ENCODE measurements around the gene ECHS1.
A peak's percentile ranks its signal among the peaks of the same experiment; 100 is the strongest.
"Not testable (repeated sequence)": the region's sequence is repeated elsewhere in the genome, so short reads cannot be mapped to it uniquely, and the experiment has no call there.

Gene ECHS1

GRCh38 chr10:133336577-133337369, 36.4 kb downstream of the ECHS1 start, which contains the start of gene CALY:
CALY (minus strand) TSS chr10:133336896; CDS start chr10:133328989, 7,907 bp downstream.
- no peak for DNase-seq

DNA sequence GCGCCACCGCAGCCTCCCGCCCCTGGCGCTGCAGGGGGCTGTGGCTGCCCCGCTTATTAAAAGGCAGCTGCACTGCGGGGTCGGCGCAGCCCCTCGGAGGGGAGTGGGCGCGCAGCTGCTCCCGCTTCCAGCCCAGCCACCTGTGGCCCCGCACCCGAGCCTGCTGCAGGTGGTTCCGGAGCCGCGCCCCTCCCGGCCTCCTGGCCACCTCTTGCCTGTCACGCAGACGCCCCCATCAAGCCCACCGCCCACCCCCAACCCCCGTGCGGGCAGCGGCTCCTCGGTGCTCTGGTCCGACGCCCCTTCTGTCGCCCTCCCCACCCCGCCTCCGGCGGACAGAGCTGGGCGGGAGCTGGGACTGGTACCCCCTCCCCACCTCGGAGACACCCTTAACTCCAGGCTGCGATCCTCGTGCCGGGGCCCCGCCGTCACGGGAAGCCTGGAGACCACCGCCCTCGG, 37.0 kb downstream of the ECHS1 start:
- DNase-seq, result no peak

DNA sequence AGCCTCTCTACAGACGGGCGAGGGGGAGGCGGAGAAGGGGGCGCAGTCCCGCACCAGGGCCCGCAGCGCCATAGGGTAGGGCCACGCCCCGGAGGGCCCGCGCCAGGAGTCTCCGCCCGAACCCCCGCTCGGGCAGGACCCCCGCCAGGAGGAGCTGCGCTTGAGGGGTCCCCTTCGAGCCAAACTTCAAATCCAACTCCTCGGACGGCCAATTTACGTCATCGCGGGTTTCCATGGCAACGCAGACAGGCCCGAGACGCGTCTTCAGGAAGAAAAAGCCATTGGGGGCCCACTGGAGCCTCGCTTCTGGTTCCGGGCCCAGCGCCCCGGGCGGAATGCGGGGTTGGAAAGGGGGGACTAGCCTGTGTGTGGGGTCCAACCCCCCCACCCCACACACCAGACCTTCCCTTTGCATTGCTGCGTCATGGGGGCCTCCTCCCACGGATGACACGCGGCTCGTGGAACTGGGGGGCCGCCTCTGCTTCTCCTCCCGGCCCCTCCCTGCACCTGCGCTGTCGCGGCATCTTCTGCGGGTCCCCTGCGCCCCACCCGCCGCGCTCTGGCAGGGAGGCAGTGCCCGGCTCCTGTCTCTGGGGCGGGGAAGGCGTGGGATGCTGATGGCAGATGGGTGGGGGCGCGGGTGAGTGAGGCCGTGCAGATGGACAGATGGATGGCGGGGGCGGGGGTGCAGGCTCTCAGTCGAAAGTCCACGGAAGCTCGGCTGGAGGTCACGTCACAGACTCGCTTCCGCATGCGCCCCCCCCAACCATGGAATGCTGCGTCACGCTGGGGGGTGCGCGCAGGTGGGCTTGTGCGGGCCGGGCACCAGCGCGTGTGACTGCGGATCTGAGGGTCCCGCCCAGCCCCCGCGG, 37.7 kb downstream of the ECHS1 start:
- DNase-seq, result peak; percentile 51

DNA sequence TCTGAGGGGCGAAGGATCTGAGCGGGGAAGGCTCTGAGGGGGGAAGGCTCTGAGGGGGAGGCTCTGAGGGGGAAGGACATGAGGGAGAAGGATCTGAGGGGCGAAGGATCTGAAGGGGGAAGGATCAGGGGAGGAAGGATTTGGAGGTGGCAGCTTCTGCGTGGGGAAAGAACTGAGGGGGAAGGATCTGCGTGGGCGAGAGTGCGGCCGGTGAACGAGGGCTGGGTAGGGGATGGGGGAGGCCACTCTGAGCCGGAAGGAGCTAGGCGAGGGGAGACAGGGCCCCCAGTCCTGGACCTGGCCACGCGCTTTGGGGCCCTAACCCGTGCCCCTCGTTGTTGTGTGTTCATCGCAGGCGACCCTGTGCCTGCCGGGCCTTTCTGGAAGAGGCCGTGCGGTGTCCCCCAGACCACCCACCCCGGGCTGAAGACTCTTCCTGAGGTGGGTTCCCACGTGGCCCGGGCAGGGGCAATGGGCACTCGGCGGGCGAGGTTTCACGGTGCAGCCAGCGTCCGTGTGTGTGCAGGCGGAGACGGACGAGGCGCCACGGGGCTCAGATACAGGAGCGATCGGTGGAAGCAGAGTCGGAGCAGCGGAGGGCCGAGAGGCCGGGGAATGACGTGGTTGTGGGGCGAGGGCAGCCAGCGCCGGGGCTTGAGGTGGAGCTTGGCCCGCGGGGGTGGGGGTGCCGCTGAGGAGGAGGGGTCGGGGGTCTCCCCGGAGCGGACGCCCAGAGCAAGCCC, 38.5 kb downstream of the ECHS1 start:
- no peak for DNase-seq

GRCh38 chr10:133332936-133333699, 40.0 kb downstream of the ECHS1 start:
- no peak for DNase-seq

GRCh38 chr10:133329491-133330202, 43.5 kb downstream of the ECHS1 start:
- peak; percentile 79 for DNase-seq

GRCh38 chr10:133328358-133329343, 44.5 kb downstream of the ECHS1 start:
- DNase-seq, result no peak

DNA sequence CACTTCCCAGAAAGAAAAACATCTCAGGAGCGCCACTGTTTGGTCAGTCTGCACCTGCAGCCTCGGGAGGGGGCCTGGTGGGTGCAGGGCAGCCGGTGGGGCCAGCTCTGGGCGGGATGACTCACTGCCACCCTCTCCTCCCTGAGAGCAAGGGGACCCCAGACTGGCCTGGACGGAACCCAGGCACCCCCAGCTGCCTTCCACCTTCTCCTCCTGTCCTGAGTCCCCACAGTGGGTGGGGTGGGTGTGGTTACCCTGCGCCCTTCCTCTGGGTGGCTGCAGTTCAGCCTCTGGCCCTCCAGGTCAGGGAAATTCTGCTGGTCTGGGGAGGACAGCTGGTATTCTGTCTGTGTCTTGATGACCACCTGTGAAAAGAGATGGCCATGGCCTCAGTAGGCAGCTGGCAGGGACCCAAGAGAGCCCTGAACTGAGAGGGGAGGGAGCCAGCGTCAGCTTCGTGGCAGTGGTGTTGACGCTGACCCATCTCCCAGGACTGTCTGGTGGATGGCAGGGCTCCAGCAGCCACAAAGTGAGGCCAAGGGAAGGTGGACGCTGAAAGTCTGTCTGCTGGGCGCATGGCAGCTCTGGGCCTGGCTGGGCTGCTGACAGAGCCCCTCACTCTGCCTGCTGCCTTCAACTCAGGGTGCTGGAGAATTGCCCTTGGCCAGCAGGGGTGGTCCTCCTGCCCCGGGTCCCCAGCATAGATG, 45.4 kb downstream of the ECHS1 start:
- DNase-seq, result no peak

- peak; percentile 39 for DNase-seq
These were observed 46.2 kb downstream of the ECHS1 start for GRCh38 chr10:133326745-133327650.

GRCh38 chr10:133326223-133326551, 47.0 kb downstream of the ECHS1 start:
- no peak for DNase-seq

GRCh38 chr10:133325440-133326222, 47.5 kb downstream of the ECHS1 start:
- DNase-seq, result no peak

DNA sequence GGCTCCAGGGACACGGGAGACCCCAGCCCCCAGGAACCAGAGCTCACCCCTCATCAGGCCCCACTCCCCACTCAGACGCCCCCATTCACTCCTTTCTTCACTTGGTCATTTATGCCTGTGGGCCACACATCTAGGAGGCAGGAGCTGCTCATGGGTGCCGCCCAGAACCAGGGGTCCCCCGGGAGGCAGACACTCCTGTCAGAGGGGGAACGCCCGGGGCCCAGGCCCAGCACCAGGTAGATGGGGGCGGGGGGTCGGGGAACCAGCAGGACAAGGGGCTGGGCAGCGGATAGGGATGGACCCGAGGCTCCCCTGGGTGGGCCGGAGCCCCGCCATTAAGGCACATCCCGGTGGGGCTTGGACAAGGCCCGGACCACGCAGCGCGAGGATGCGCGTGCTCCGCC, 48.3 kb downstream of the ECHS1 start:
- DNase-seq, result no peak

- no peak for DNase-seq
These were observed 48.9 kb downstream of the ECHS1 start for GRCh38 chr10:133324198-133324792.

DNA sequence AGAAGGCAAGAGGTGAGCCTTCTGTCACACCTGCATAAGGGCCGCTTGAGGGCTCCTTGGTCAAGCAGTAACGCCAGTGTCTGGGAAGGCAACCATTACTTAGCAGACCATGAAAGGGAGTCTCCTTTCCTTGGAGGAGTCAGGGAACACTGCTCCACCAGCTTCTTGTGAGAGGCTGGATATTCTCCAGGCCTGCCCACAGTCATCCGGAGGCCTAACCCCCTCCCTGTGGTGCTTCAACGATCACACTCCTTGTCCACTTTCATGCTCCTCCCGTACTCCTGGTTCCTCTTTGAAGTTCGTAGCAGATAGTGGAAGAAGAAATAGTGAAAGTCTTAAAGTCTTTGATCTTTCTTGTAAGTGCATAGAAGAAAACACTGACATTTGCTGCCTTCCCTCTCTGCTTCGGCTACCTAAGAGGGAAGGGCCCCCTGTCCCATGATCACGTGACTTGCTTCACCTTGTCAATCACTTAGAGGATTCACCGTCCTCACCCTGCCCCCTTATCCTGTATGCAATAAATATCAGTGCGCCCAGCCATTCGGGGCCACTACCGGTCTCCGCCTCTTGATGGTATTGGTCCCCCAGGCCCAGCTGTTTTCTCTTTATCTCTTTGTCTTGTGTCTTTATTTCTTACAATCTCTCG, 51.0 kb downstream of the ECHS1 start:
- DNase-seq, result not testable (repeated sequence)

DNA sequence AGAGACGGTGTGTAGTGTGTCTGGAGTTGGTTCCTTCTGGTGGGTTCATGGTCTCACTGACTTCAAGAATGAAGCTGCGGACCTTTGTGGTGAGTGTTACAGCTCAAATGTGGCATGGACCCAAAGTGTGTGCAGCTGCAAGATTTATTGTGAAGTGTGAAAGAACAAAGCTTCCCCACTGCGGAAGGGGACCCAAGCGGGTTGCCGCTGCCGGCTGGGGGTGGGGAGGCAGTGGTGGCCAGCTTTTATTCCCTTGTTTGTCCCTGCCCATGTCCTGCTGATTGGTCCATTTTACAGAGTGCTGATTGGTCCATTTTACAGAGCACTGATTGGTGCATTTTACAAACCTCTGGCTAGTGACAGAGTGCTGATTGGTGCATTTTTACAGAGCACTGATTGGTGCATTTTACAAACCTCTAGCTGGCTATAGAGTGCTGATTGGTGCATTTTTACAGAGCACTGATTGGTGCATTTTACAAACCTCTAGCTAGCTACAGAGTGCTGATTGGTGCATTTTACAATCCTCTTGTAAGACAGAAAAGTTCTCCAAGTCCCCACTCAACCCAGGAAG, 52.2 kb downstream of the ECHS1 start:
- not testable (repeated sequence) for DNase-seq

GRCh38 chr10:133318494-133319127, 54.5 kb downstream of the ECHS1 start:
- peak; percentile 33 for DNase-seq

Measured in fibroblast of skin of right quadriceps (primary cell).